Activated CD8-positive, alpha-beta T cell treated with anti-CD3 and anti-CD28 coated beads for 36 hours (primary cell): ENCODE results near the gene IRAK4. TPM values are rescaled to one million over a fixed set of nuclear protein-coding genes. Genes with fewer than 3 reads are reported as not detected.

Experiments used
- ATAC-seq: fragments of 200-7000 bp; cut with Tn5 transposase; one replicate; pipeline ENCODE4 v1.10.0; 2021; ENCODE audit warnings: mild to moderate bottlenecking, moderate library complexity
- CTCF ChIA-PET: fragments of 350-600 bp; sonication (Branson Sonifier 250); formaldehyde crosslinking; loops from one replicate; lab custom pipeline; 2021; ENCODE audit warnings: antibody characterized with exemption; lab: Charles Lee
- POLR2A ChIA-PET: fragments of 350-600 bp; sonication (Branson Sonifier 250); formaldehyde crosslinking; loops from one replicate; lab custom pipeline; 2021; ENCODE audit warnings: antibody characterized with exemption; lab: Charles Lee
- DNase-seq: peaks from one replicate; pipeline ENCODE4 v3.0.0-alpha.2; 2020
- H3K27ac Mint-ChIP-seq: one replicate; pipeline ENCODE4 v1.8.0; 2021; ENCODE audit warnings: mild to moderate bottlenecking, mixed read lengths
- H3K27me3 Mint-ChIP-seq: one replicate; pipeline ENCODE4 v1.8.0; 2021; ENCODE audit warnings: mixed read lengths
- H3K36me3 Mint-ChIP-seq: one replicate; pipeline ENCODE4 v1.8.0; 2021; ENCODE audit warnings: low read depth, mixed read lengths
- H3K4me1 Mint-ChIP-seq: one replicate; pipeline ENCODE4 v1.8.0; 2021; ENCODE audit warnings: low read depth, mixed read lengths
- H3K4me3 Mint-ChIP-seq: one replicate; pipeline ENCODE4 v1.8.0; 2021; ENCODE audit warnings: mild to moderate bottlenecking, moderate library complexity, mixed read lengths
- H3K9me3 Mint-ChIP-seq: one replicate; pipeline ENCODE4 v1.8.0; 2021; ENCODE audit warnings: mixed read lengths
- CTCF ChIP-seq: fragments of 200-600 bp; IDR thresholded peaks from one replicate; pipeline ENCODE4 v1.8.0; 2022; ENCODE audit warnings: antibody characterized with exemption, mild to moderate bottlenecking
- intact Hi-C: fragments of 100-400 bp; cut with micrococcal nuclease; formaldehyde crosslinking; loops from one replicate; pipeline ENCODE4 v1.10.0; 2022
- total RNA-seq, 2 experiments: library from RNA; stranded (reverse); gene quantifications; one replicate each; pipeline ENCODE4 v1.2.3, GENCODE V29; 2021

Gene IRAK4
- total RNA-seq, 2 experiments from 2014 or later = 24.0 TPM

- ATAC-seq (no peak), DNase-seq (no peak)
- H3K4me1 Mint-ChIP-seq = peaks cover 15% of the 10 kb centered on the region
- H3K9me3 Mint-ChIP-seq = no peaks in the 10 kb centered on the region
- POLR2A ChIA-PET = no interaction called here
- H3K27ac Mint-ChIP-seq = no peak overlapping the region
- H3K4me3 Mint-ChIP-seq = no peak overlapping the region
- peaks cover 24% of the 10 kb centered on the region for H3K36me3 Mint-ChIP-seq
- TF ChIP-seq CTCF = no peak
- CTCF ChIA-PET = no interaction called here
- no peaks in the 10 kb centered on the region for H3K27me3 Mint-ChIP-seq
- intact Hi-C loops = no loop called here
These were observed 30.1 kb upstream of the IRAK4 start for GRCh38 chr12:43728698-43729097.

- H3K27ac Mint-ChIP-seq = no peak overlapping the region
- DNase-seq (no peak), ATAC-seq (peak; percentile 91)
- H3K9me3 Mint-ChIP-seq = no peaks in the 10 kb centered on the region
- intact Hi-C loops = no loop called here
- no peak for TF ChIP-seq CTCF
- H3K27me3 Mint-ChIP-seq = no peaks in the 10 kb centered on the region
- ChIA-PET CTCF (interaction anchor here (1.3 kb wide), 1 partner anchor 285 kb away, joined by 3 read pairs; no protein-coding TSS in a partner anchor), POLR2A (interaction anchor here (1.1 kb wide), 1 partner anchor 29 kb away, joined by 4 read pairs; the partner anchor contains the start of genes IRAK4 and PUS7L)
- H3K36me3 Mint-ChIP-seq = peaks cover 23% of the 10 kb centered on the region
- no peak overlapping the region for H3K4me3 Mint-ChIP-seq
- peaks cover 15% of the 10 kb centered on the region for H3K4me1 Mint-ChIP-seq
These were observed 28.5 kb upstream of the IRAK4 start for GRCh38 chr12:43730283-43730682.

- Mint-ChIP-seq H3K9me3 (no peaks in the 10 kb centered on the region), H3K27me3 (no peaks in the 10 kb centered on the region), H3K4me1 (peaks cover 15% of the 10 kb centered on the region), H3K4me3 (no peak overlapping the region), H3K27ac (no peak overlapping the region), H3K36me3 (peaks cover 27% of the 10 kb centered on the region)
- CTCF ChIA-PET = no interaction called here
- TF ChIP-seq CTCF = no peak
- POLR2A ChIA-PET = no interaction called here
- DNase-seq (no peak), ATAC-seq (no peak)
- intact Hi-C loops = no loop called here
These were observed 25.1 kb upstream of the IRAK4 start for GRCh38 chr12:43733687-43734086.

GRCh38 chr12:43736927-43737440 lies 21.8 kb upstream of the IRAK4 start:
- Mint-ChIP-seq H3K9me3 (no peaks in the 10 kb centered on the region), H3K36me3 (peaks cover 21% of the 10 kb centered on the region), H3K4me1 (no peaks in the 10 kb centered on the region), H3K4me3 (no peak overlapping the region), H3K27me3 (no peaks in the 10 kb centered on the region), H3K27ac (no peak overlapping the region)
- no peak for DNase-seq
- no peak for TF ChIP-seq CTCF
- CTCF ChIA-PET = no interaction called here
- intact Hi-C loops = no loop called here
- POLR2A ChIA-PET = no interaction called here
- ATAC-seq = no peak

DNA sequence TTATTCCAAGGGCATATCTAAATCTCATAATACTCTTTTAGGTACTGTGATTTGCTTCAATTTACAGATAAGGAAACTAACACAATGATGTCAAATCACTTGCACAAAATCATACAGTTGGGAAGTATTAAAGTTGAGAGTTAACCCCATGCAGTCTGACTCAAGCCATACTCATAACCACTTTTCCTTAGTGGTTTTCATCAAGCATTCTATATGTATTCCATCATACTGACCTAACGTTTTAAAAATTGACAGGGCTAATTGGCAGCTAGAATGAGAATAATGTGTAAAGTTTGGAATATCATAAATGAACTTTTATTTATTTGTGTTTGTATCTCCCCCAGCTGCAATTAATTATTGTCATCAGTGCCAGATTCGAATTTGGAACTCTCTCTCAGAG lies 21.1 kb upstream of the IRAK4 start:
- POLR2A ChIA-PET = interaction anchor here (1.3 kb wide), 1 partner anchor 10 kb away, joined by 3 read pairs; no protein-coding TSS in a partner anchor
- Mint-ChIP-seq H3K9me3 (no peaks in the 10 kb centered on the region), H3K27me3 (no peaks in the 10 kb centered on the region), H3K36me3 (peaks cover 24% of the 10 kb centered on the region), H3K4me3 (no peak overlapping the region), H3K4me1 (no peaks in the 10 kb centered on the region), H3K27ac (no peak overlapping the region)
- TF ChIP-seq CTCF = no peak
- ATAC-seq (no peak), DNase-seq (no peak)
- intact Hi-C loops = no loop called here
- CTCF ChIA-PET = no interaction called here
